HEK293 (cell line): ENCODE data around the gene RPS6KB1.
A peak's percentile ranks its signal among the peaks of the same experiment; 100 is the strongest.

ENCODE experiments used
- BCL11B ChIP-seq: fragments of 450-650 bp; formaldehyde crosslinking; IDR thresholded peaks from 2 replicates; pipeline ENCODE4 v1.5.1; 2016; ENCODE audit warnings: low read depth, missing biosample characterization, missing genetic modification characterization
- HOXC10 ChIP-seq: sonication (generic); formaldehyde crosslinking; IDR thresholded peaks from 2 replicates; pipeline ENCODE4 v1.8.1; 2023; ENCODE audit warnings: mild to moderate bottlenecking, missing genetic modification reagents
- KLF16 ChIP-seq: fragments of 450-650 bp; formaldehyde crosslinking; IDR thresholded peaks from 2 replicates; pipeline ENCODE4 v1.5.1; 2017; ENCODE audit warnings: missing biosample characterization, missing genetic modification characterization
- KLF7 ChIP-seq: fragments of 450-650 bp; formaldehyde crosslinking; IDR thresholded peaks from 2 replicates; pipeline ENCODE4 v1.5.1; 2016; ENCODE audit warnings: missing biosample characterization, missing genetic modification characterization, borderline replicate concordance
- KLF8 ChIP-seq: fragments of 450-650 bp; formaldehyde crosslinking; IDR thresholded peaks from 2 replicates; pipeline ENCODE4 v1.5.1; 2016; ENCODE audit warnings: missing biosample characterization, missing genetic modification characterization
- OVOL3 ChIP-seq: fragments of 450-650 bp; formaldehyde crosslinking; IDR thresholded peaks from 2 replicates; pipeline ENCODE4 v1.5.1; 2016; ENCODE audit warnings: missing biosample characterization, missing genetic modification characterization
- SP2 ChIP-seq: fragments of 450-650 bp; formaldehyde crosslinking; IDR thresholded peaks from 2 replicates; pipeline ENCODE4 v1.5.1; 2016; ENCODE audit warnings: missing biosample characterization, missing genetic modification characterization
- SP3 ChIP-seq: fragments of 450-650 bp; formaldehyde crosslinking; IDR thresholded peaks from 2 replicates; pipeline ENCODE4 v1.5.1; 2016; ENCODE audit warnings: missing biosample characterization, missing genetic modification characterization
- WT1 ChIP-seq: fragments of 450-650 bp; formaldehyde crosslinking; IDR thresholded peaks from 2 replicates; pipeline ENCODE4 v1.5.1; 2016; ENCODE audit warnings: missing biosample characterization, missing genetic modification characterization
- ZBTB20 ChIP-seq: fragments of 450-650 bp; formaldehyde crosslinking; IDR thresholded peaks from 2 replicates; pipeline ENCODE4 v1.5.1; 2016; ENCODE audit warnings: missing biosample characterization, missing genetic modification characterization
- ZFHX2 ChIP-seq: fragments of 450-650 bp; formaldehyde crosslinking; conservative IDR thresholded peaks from 2 replicates; pipeline ENCODE4 v1.5.1; 2016; ENCODE audit warnings: missing biosample characterization, missing genetic modification characterization
- ZNF140 ChIP-seq: fragments of 450-650 bp; formaldehyde crosslinking; IDR thresholded peaks from 2 replicates; pipeline ENCODE4 v1.5.1; 2016; ENCODE audit warnings: missing biosample characterization, missing genetic modification characterization
- ZNF146 ChIP-seq: fragments of 450-650 bp; formaldehyde crosslinking; IDR thresholded peaks from 2 replicates; pipeline ENCODE4 v1.5.1; 2016; ENCODE audit warnings: missing biosample characterization, missing genetic modification characterization
- ZNF211 ChIP-seq: fragments of 450-650 bp; formaldehyde crosslinking; IDR thresholded peaks from 2 replicates; pipeline ENCODE4 v1.5.1; 2016; ENCODE audit warnings: low read depth, missing biosample characterization, missing genetic modification characterization
- ZNF37A ChIP-seq: fragments of 450-650 bp; IDR thresholded peaks from 2 replicates; pipeline ENCODE4 v1.5.1; 2018; ENCODE audit warnings: missing biosample characterization, missing genetic modification characterization
- ZNF48 ChIP-seq: fragments of 450-650 bp; formaldehyde crosslinking; IDR thresholded peaks from 2 replicates; pipeline ENCODE4 v1.5.1; 2016; ENCODE audit warnings: missing biosample characterization, missing genetic modification characterization
- ZNF521 ChIP-seq: fragments of 450-650 bp; formaldehyde crosslinking; IDR thresholded peaks from 2 replicates; pipeline ENCODE4 v1.5.1; 2017; ENCODE audit warnings: missing biosample characterization, mild to moderate bottlenecking, missing genetic modification characterization
- ZNF623 ChIP-seq: fragments of 450-650 bp; formaldehyde crosslinking; IDR thresholded peaks from 2 replicates; pipeline ENCODE4 v1.5.1; 2016; ENCODE audit warnings: missing biosample characterization, missing genetic modification characterization
- ZNF654 ChIP-seq: fragments of 450-650 bp; formaldehyde crosslinking; IDR thresholded peaks from 2 replicates; pipeline ENCODE4 v1.5.1; 2016; ENCODE audit warnings: low read depth, missing biosample characterization, missing genetic modification characterization
- ZNF776 ChIP-seq: fragments of 450-650 bp; formaldehyde crosslinking; IDR thresholded peaks from 2 replicates; pipeline ENCODE4 v1.5.0; 2017; ENCODE audit warnings: missing biosample characterization, missing genetic modification characterization, borderline replicate concordance
- ZNF791 ChIP-seq: fragments of 450-650 bp; formaldehyde crosslinking; IDR thresholded peaks from 2 replicates; pipeline ENCODE4 v1.5.1; 2016; ENCODE audit warnings: missing biosample characterization, missing genetic modification characterization
- TF ChIP-seq, protein P1 (sequence below): fragments of 450-650 bp; formaldehyde crosslinking; IDR thresholded peaks from 2 replicates; pipeline ENCODE4 v1.5.1; 2016; ENCODE audit warnings: missing biosample characterization, missing genetic modification characterization
- TF ChIP-seq, protein P2 (sequence below): fragments of 450-650 bp; formaldehyde crosslinking; IDR thresholded peaks from 2 replicates; pipeline ENCODE4 v1.5.1; 2016; ENCODE audit warnings: missing biosample characterization, missing genetic modification characterization
- TF ChIP-seq, protein P3 (sequence below): fragments of 450-650 bp; formaldehyde crosslinking; IDR thresholded peaks from 2 replicates; pipeline ENCODE4 v1.5.0; 2017; ENCODE audit warnings: missing biosample characterization, missing genetic modification characterization, borderline replicate concordance
- TF ChIP-seq, protein P4 (sequence below): fragments of 450-650 bp; formaldehyde crosslinking; IDR thresholded peaks from 2 replicates; pipeline ENCODE4 v1.5.1; 2016; ENCODE audit warnings: missing biosample characterization, missing genetic modification characterization
- TF ChIP-seq, protein P5 (sequence below): fragments of 450-650 bp; formaldehyde crosslinking; IDR thresholded peaks from 2 replicates; pipeline ENCODE4 v1.5.1; 2016; ENCODE audit warnings: missing biosample characterization, missing genetic modification characterization, borderline replicate concordance
- TF ChIP-seq, protein P6 (sequence below): fragments of 450-650 bp; IDR thresholded peaks from 2 replicates; pipeline ENCODE4 v1.5.1; 2018; ENCODE audit warnings: missing biosample characterization, missing genetic modification characterization

RPS6KB1 gene

DNA sequence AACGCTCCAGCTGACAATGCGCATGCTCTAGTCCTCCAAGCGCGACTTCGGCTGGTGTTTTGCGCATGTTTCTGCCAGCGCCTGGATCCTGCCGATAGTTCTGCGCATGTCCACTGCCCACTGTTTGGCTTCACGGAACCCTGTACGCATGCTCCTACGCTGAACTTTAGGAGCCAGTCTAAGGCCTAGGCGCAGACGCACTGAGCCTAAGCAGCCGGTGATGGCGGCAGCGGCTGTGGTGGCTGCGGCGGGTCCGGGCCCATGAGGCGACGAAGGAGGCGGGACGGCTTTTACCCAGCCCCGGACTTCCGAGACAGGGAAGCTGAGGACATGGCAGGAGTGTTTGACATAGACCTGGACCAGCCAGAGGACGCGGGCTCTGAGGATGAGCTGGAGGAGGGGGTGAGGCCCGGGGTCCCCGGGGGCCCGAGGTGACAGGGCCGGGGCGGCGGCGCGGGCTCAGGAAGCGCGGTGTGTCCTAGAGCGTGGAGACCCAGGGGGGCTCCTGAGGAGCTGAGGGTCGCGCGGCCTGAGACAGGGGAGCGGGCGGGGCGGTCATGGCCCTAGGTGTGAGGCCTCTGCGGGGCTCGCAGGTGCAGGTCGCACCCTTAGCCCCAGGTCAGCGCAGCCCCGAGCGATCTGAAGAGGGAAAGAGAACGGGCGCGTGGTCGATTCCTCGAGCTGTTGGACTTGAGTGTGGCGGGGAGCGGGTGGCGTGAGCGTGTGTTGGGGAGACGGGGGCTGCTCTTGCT, at the start of gene RPS6KB1, which contains the start of gene TUBD1 (continued):
- TF ChIP-seq, protein P1, sequence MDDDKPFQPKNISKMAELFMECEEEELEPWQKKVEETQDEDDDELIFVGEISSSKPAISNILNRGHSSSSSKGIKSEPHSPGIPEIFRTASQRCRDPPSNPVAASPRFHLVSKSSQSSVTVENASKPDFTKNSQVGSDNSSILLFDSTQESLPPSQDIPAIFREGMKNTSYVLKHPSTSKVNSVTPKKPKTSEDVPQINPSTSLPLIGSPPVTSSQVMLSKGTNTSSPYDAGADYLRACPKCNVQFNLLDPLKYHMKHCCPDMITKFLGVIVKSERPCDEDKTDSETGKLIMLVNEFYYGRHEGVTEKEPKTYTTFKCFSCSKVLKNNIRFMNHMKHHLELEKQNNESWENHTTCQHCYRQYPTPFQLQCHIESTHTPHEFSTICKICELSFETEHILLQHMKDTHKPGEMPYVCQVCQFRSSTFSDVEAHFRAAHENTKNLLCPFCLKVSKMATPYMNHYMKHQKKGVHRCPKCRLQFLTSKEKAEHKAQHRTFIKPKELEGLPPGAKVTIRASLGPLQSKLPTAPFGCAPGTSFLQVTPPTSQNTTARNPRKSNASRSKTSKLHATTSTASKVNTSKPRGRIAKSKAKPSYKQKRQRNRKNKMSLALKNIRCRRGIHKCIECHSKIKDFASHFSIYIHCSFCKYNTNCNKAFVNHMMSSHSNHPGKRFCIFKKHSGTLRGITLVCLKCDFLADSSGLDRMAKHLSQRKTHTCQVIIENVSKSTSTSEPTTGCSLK (tag by site-specific recombination) = no peak
- TF ChIP-seq, protein P2, sequence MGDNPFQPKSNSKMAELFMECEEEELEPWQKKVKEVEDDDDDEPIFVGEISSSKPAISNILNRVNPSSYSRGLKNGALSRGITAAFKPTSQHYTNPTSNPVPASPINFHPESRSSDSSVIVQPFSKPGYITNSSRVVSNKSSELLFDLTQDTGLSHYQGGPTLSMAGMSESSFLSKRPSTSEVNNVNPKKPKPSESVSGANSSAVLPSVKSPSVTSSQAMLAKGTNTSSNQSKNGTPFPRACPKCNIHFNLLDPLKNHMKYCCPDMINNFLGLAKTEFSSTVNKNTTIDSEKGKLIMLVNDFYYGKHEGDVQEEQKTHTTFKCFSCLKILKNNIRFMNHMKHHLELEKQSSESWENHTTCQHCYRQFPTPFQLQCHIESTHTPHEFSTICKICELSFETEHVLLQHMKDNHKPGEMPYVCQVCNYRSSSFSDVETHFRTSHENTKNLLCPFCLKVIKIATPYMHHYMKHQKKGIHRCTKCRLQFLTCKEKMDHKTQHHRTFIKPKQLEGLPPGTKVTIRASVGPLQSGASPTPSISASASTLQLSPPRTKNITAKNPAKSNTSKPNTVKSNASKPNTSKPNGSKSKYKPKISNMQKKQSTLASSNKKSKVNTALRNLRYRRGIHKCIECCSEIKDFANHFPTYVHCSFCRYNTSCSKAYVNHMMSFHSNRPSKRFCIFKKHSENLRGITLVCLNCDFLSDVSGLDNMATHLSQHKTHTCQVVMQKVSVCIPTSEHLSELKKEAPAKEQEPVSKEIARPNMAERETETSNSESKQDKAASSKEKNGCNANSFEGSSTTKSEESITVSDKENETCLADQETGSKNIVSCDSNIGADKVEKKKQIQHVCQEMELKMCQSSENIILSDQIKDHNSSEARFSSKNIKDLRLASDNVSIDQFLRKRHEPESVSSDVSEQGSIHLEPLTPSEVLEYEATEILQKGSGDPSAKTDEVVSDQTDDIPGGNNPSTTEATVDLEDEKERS = no peak
- no peak for TF ChIP-seq ZNF146 (tag by site-specific recombination)
- TF ChIP-seq, protein P3, sequence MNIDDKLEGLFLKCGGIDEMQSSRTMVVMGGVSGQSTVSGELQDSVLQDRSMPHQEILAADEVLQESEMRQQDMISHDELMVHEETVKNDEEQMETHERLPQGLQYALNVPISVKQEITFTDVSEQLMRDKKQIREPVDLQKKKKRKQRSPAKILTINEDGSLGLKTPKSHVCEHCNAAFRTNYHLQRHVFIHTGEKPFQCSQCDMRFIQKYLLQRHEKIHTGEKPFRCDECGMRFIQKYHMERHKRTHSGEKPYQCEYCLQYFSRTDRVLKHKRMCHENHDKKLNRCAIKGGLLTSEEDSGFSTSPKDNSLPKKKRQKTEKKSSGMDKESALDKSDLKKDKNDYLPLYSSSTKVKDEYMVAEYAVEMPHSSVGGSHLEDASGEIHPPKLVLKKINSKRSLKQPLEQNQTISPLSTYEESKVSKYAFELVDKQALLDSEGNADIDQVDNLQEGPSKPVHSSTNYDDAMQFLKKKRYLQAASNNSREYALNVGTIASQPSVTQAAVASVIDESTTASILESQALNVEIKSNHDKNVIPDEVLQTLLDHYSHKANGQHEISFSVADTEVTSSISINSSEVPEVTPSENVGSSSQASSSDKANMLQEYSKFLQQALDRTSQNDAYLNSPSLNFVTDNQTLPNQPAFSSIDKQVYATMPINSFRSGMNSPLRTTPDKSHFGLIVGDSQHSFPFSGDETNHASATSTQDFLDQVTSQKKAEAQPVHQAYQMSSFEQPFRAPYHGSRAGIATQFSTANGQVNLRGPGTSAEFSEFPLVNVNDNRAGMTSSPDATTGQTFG (tag by site-specific recombination) = no peak
- TF ChIP-seq, protein P4, sequence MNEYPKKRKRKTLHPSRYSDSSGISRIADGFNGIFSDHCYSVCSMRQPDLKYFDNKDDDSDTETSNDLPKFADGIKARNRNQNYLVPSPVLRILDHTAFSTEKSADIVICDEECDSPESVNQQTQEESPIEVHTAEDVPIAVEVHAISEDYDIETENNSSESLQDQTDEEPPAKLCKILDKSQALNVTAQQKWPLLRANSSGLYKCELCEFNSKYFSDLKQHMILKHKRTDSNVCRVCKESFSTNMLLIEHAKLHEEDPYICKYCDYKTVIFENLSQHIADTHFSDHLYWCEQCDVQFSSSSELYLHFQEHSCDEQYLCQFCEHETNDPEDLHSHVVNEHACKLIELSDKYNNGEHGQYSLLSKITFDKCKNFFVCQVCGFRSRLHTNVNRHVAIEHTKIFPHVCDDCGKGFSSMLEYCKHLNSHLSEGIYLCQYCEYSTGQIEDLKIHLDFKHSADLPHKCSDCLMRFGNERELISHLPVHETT (tag by site-specific recombination) = peak; percentile 18; the same call in 1 of the 2 replicates
- no peak for TF ChIP-seq OVOL3 (tag by site-specific recombination)
- no peak for TF ChIP-seq KLF7 (tag by site-specific recombination)
- no peak; the same call in 1 of the 2 replicates for TF ChIP-seq ZFHX2 (tag by site-specific recombination)
- no peak for TF ChIP-seq ZNF654 (tag by site-specific recombination)
- TF ChIP-seq ZNF521 = no peak
- no peak for TF ChIP-seq ZNF48 (tag by site-specific recombination)
- no peak for TF ChIP-seq ZNF776 (tag by site-specific recombination)
- TF ChIP-seq SP3 (tag by site-specific recombination) = peak; percentile 41
- TF ChIP-seq ZNF791 (tag by site-specific recombination) = no peak
- TF ChIP-seq ZBTB20 = peak; percentile 73; the same call in 1 of the 2 replicates
- TF ChIP-seq SP2 (tag by site-specific recombination) = peak; percentile 69
- TF ChIP-seq WT1 = no peak
- TF ChIP-seq HOXC10 = no peak
- no peak for TF ChIP-seq ZNF37A (tag by site-specific recombination)
- no peak for TF ChIP-seq ZNF140 (tag by site-specific recombination)
- TF ChIP-seq, protein P5, sequence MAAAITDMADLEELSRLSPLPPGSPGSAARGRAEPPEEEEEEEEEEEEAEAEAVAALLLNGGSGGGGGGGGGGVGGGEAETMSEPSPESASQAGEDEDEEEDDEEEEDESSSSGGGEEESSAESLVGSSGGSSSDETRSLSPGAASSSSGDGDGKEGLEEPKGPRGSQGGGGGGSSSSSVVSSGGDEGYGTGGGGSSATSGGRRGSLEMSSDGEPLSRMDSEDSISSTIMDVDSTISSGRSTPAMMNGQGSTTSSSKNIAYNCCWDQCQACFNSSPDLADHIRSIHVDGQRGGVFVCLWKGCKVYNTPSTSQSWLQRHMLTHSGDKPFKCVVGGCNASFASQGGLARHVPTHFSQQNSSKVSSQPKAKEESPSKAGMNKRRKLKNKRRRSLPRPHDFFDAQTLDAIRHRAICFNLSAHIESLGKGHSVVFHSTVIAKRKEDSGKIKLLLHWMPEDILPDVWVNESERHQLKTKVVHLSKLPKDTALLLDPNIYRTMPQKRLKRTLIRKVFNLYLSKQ (tag by site-specific recombination) = no peak
- TF ChIP-seq KLF8 = no peak
- TF ChIP-seq BCL11B (tag by site-specific recombination) = no peak
- 0 out of 2 replicates have a peak, but pooled peaks have one; percentile 42 for TF ChIP-seq KLF16
- TF ChIP-seq ZNF623 (tag by site-specific recombination) = no peak
- TF ChIP-seq, protein P6, sequence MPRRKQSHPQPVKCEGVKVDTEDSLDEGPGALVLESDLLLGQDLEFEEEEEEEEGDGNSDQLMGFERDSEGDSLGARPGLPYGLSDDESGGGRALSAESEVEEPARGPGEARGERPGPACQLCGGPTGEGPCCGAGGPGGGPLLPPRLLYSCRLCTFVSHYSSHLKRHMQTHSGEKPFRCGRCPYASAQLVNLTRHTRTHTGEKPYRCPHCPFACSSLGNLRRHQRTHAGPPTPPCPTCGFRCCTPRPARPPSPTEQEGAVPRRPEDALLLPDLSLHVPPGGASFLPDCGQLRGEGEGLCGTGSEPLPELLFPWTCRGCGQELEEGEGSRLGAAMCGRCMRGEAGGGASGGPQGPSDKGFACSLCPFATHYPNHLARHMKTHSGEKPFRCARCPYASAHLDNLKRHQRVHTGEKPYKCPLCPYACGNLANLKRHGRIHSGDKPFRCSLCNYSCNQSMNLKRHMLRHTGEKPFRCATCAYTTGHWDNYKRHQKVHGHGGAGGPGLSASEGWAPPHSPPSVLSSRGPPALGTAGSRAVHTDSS (tag by site-specific recombination) = no peak
- TF ChIP-seq ZNF211 (tag by site-specific recombination) = no peak
